ENCODE results near the gene TRAPPC2B. TPM values are rescaled to one million over a fixed set of nuclear protein-coding genes. Genes with fewer than 3 reads are reported as not detected.

TRAPPC2B gene
- 9.1 and 10.1 TPM in 2 replicates for total RNA-seq

DNA sequence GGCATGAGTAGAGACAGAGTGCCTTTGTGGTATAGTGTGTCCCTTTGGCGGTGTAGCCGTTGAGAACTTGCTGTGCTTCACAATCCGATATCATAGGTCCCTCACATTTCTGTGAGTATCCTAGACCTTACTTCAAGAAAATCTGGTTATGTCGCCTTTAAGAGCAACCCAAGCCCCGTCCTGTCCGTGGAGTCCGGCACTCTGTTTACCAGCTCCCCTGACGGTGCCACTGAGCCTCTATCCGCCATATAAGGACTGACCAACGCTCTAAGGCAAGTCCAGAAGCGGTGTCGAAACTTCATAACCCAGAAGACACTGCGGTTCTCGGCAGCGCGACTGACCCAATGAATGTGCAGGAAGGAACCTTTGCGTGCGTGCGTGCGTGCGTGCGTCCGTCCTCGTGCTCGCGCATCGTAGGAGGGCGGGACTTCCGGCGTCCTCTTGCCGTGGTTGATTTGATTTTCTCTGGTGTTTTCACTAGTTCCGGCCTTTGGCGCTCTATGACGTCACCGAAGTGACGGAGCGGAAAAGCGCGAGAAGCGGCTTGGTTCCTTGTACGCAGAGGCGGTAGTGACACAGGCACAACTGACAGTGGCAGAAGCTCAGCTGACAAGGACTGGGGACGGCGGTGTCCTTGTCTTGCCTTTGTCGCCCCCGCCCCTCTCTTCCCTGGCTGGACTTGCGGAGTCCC is at the start of gene TRAPPC2B, which contains the start of gene ZNF547:
Gene TRAPPC2B, plus strand, starts transcription at position 555 of the 691 bp plus-strand sequence. CDS start 1,283 bp downstream, outside the sequence.
Gene ZNF547, plus strand, starts transcription at position 555 of the 691 bp plus-strand sequence. CDS start 5,005 bp downstream, outside the sequence.

DNA sequence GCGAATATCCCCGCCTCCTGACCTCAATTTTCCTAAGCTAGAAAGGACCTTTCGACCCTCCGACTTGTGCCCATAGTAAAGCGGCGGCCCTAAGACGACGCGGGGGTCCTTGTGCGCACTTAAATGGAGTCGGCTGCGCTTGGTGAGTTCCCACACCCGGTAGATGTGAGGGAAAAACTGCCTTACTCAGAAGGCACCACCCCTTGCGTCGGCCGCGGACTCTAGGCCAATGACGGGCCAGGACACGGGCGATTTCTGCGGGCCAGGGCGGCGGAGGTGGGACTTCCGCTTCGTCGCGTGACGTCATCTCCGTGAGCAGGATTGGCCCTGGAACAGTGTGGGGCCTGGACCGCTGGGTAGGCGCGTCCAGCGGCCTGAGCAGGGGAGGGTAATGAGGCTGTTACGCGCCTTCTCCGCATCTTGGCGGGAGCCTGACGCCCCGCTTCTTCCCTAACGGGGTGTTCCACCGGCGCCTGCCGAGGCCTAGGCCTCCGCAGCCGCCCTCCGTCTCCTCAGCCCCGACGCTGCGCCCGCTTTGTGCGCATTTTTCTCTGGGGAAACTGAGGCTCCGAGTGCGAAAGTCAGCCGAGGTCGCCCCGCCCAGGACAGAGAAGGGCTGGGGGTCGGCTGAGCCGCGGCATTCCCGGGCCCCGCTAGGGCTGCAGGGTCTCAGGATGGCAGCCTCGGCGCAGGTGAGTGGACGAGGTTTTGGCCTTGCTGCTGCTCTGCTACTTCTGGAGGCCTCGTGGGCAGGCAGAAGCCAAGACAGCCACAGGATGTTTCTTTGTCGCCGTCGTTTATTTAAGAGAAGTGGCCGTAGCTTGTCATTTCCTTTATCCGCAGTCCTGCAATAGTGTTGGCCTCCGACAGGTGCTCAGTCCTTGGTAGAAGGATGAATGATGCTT is 42.9 kb upstream of the TRAPPC2B start, which contains the start of gene ZNF543:
Gene ZNF543, plus strand, starts transcription at position 293 of the 905 bp plus-strand sequence. Its CDS starts 382 bp downstream, at position 675.

DNA sequence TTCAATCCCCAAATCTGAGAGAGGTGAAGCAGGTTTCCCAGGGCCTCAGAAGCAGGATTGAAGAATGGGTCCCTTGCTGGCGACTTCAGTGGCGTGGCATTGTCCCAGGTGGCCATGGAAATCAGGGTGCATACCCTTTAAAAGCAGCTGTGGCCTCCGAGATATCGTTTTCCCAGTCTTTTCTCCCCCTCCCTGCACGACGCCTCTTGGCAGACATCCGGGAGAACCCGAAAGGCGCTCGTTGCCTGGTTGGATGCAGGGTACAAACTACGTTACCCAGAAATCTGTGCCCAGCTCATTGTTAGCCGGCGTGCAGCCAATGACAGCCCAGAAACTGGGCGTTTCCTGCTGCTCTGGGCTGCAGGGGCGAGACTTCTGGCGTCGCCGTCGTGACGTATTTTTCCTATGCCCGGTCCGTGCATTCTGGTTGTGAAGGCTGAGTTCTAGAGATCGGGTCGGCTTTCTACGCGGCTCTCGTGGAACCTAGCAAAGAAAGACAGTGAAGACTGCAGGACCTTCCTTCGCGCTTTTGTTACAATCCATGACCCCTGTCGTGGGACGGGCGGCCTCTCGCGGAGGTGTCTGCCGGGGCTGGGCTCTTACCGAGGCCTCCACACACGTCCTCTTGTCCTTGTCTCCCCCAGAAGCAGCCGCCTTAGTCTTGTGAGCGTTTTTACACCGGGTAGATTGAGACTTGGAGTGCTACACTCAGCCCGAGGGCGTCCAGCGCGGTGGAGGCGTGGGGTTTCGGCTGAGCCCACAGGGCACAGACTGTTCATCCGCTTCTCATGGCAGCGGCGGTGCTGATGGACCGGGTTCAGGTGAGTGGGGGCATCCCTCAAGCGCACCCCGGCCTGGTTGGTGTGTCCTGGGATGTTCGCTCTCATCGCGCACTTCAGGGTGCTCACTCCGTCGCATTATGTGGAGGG is 12.2 kb upstream of the TRAPPC2B start, which contains the start of gene ZNF304:
Gene ZNF304, plus strand, starts transcription at position 395 of the 929 bp plus-strand sequence. Its CDS starts 394 bp downstream, at position 789.

DNA sequence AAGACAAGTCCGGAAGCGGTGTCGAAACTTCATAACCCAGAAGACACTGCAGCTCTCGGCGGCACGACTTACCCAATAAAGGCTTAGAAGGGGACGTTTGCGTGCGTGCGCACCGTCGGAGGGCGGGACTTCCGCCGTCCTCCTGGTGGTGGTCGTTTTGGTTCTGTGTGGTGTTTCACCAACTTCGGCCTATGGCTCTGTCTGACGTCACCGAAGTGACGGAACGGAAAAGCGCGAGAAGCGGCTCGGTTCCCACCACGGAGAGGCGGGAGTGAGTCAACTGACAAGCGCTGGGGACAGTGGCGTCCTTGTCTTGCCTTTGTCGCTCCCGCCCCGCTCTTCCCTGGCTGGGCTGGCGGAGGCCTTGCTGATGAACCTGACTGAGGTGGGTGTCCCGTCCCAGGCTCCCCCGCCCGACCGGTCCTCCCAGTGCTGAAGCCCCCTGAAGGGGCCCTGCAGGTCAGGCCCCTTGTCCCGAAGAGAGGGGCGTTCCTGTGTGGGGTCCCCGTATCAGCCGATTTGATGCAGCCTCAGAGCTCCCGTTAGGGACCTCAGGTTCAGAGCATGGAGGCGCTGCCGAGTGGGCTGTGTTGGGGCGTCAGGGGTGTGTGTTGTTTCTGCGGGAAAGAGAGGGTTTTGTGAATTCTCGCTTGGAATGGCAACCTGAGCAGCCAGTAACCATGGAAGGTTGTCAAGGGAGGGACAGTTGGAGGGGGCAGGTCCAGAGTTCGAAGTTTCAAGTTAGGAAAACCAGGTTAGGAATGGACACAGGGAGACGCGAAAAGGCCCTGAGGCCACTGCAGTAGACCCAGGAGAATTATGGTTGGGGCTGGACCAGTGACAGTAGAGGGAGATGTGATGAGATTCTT is 26.6 kb downstream of the TRAPPC2B start, which contains the start of gene ZNF548:
Gene ZNF548, plus strand, starts transcription at position 125 of the 869 bp plus-strand sequence. Its CDS starts 246 bp downstream, at position 371.

GRCh38 chr19:57410877-57411671 is 47.7 kb downstream of the TRAPPC2B start, which contains the start of gene ZNF17:
Gene ZNF17 (plus strand): TSS chr19:57411161. CDS start chr19:57413616, 2,455 bp downstream.

Other genes starting within 250 kb of the TRAPPC2B start
- gene USP29, start 243.6 kb upstream of the TRAPPC2B start, total RNA-seq: not detected in 2 replicates
- not detected in 2 replicates for gene ZIM3, start 218.3 kb upstream of the TRAPPC2B start, total RNA-seq
- gene DUXA, start 196.1 kb upstream of the TRAPPC2B start, total RNA-seq: not detected in 2 replicates
- gene ZNF264, start 172.1 kb upstream of the TRAPPC2B start, total RNA-seq: 24.5 and 37.6 TPM in 2 replicates
- 0.48 and 0.65 TPM in 2 replicates for gene AURKC, start 132.5 kb upstream of the TRAPPC2B start, total RNA-seq
- 23.8 and 24.7 TPM in 2 replicates for gene ZNF805, start 122.9 kb upstream of the TRAPPC2B start, total RNA-seq
- gene ZNF460, start 83.1 kb upstream of the TRAPPC2B start, total RNA-seq: 74.9 and 77.1 TPM in 2 replicates
- gene ZNF543, start 43.1 kb upstream of the TRAPPC2B start, total RNA-seq: 10.1 and 11.7 TPM in 2 replicates
- 8.5 and 9.0 TPM in 2 replicates for gene ZNF304, start 12.3 kb upstream of the TRAPPC2B start, total RNA-seq
- gene ZNF547, start within 50 bp of the TRAPPC2B start, total RNA-seq: 1.6 and 2.9 TPM in 2 replicates
- 14.2 and 16.3 TPM in 2 replicates for gene ZNF548, start 26.3 kb downstream of the TRAPPC2B start, total RNA-seq
- 11.4 and 14.3 TPM in 2 replicates for gene ZNF17, start 47.6 kb downstream of the TRAPPC2B start, total RNA-seq
- 7.2 and 12.2 TPM in 2 replicates for gene ZNF749, start 71.8 kb downstream of the TRAPPC2B start, total RNA-seq
- gene VN1R1, start 93.6 kb downstream of the TRAPPC2B start, total RNA-seq: 0.98 and 1.1 TPM in 2 replicates
- 14.4 and 22.7 TPM in 2 replicates for gene ZNF772, start 114.0 kb downstream of the TRAPPC2B start, total RNA-seq
- gene ZNF419, start 124.2 kb downstream of the TRAPPC2B start, total RNA-seq: 11.1 and 13.5 TPM in 2 replicates
- 13.0 and 15.0 TPM in 2 replicates for gene ZNF773, start 136.4 kb downstream of the TRAPPC2B start, total RNA-seq
- 4.2 and 4.6 TPM in 2 replicates for gene ZNF549, start 163.8 kb downstream of the TRAPPC2B start, total RNA-seq
- 4.6 and 6.2 TPM in 2 replicates for gene ZNF550, start 196.3 kb downstream of the TRAPPC2B start, total RNA-seq
- gene ZNF416, start 215.4 kb downstream of the TRAPPC2B start, total RNA-seq: 6.2 and 6.8 TPM in 2 replicates
- gene ZIK1, start 220.6 kb downstream of the TRAPPC2B start, total RNA-seq: 4.6 and 5.7 TPM in 2 replicates
- gene ZNF530, start 236.3 kb downstream of the TRAPPC2B start, total RNA-seq: 3.6 and 6.9 TPM in 2 replicates